Testis (tissue), 3 donors: ENCODE data around the gene VLDLR. TPM values are rescaled to one million over a fixed set of nuclear protein-coding genes. Genes with fewer than 3 reads are reported as not detected.

Experiments used
- DNase-seq: peaks from one replicate; pipeline ENCODE4 v3.0.0-alpha.2; 2019
- H3K27ac ChIP-seq, 2 donors: fragments of 200-600 bp; sonication (generic); one replicate each; pipeline ENCODE4 v1.5.1; 2019
- H3K27me3 ChIP-seq: fragments of 200-600 bp; sonication (generic); one replicate; pipeline ENCODE4 v1.5.1; 2019
- H3K36me3 ChIP-seq: fragments of 200-600 bp; sonication (generic); one replicate; pipeline ENCODE4 v1.5.1; 2017; ENCODE audit warnings: low read depth; ENCODE audit errors: missing control alignments
- H3K4me1 ChIP-seq: fragments of 200-600 bp; sonication (generic); one replicate; pipeline ENCODE4 v1.5.1; 2019
- H3K4me3 ChIP-seq, 2 donors: fragments of 200-600 bp; sonication (generic); one replicate each; pipeline ENCODE4 v1.5.1; 2017 to 2019
- H3K9me3 ChIP-seq: fragments of 200-600 bp; sonication (generic); one replicate; pipeline ENCODE4 v1.5.1; 2017
- POLR2A ChIP-seq: fragments of 450-650 bp; IDR thresholded peaks from one replicate; pipeline ENCODE4 v1.6.1; 2017; ENCODE audit warnings: antibody characterized with exemption, mild to moderate bottlenecking, moderate library complexity
- WGBS, 2 donors: methylation state at CpG; one replicate each; pipeline ENCODE4 v1.1.5; 2018; 5-methylcytosine and 5-hydroxymethylcytosine counted together
- intact Hi-C: fragments of 100-400 bp; cut with DNase I; formaldehyde crosslinking; loops from one replicate; pipeline ENCODE4 v1.15.1; 2023; ENCODE audit warnings: low total_unique reads
- polyA plus RNA-seq: library from polyadenylated mRNA; stranded (reverse); fragments of 350-450 nt; fragmentation: Illumina TruSeq; extraction: RNeasy Lipid Tissue Mini Kit (QIAGEN cat#74804); gene quantifications from one replicate; pipeline ENCODE4 v1.2.3, GENCODE V29; 2014; ENCODE audit warnings: low read depth, low replicate concordance; ENCODE audit not compliant: insufficient read depth
- total RNA-seq, 2 donors: library from RNA; depleted of rRNA; stranded (reverse); fragments of >200 nt; gene quantifications; one replicate each; pipeline ENCODE4 v1.2.3, GENCODE V29; 2016
- TF ChIP-seq, protein P1 (sequence below), 3 experiments: fragments of 450-650 bp in 2 of 3; fragments of 200-600 bp in 1 of 3; sonication (generic) in 1 of 3; IDR thresholded peaks; one replicate each; pipeline ENCODE4 v1.5.1; 2016 to 2019; ENCODE audit warnings: antibody characterized with exemption in 3 of 3, mild to moderate bottlenecking in 2 of 3, moderate library complexity in 1 of 3

Gene VLDLR
- total and polyA plus RNA-seq, 3 donors from 2014 or later: 15.6 to 30.0 (median 17.4) TPM

DNA sequence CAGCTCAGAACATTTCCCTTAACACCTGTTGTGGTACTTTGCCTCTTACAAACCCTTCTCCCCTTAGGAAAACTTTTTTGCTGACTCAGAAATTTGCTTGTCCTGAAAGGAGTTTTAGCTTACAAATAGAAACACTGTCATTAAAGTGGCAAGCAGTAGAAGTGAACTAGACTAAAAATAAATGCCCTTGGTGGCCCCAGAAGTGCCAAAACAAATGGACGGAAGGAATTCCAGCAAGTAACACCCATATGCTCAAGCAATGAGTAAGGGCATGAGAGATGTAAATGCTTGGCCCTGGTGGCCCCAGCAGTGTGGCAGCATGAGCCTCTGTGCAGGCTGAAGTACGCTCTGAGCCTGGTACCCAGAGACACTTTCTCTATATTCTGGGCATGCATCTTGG, 8.6 kb downstream of the VLDLR start:
- no peak for DNase-seq
- H3K4me1 ChIP-seq: peaks cover 3% of the 10 kb centered on the region
- H3K4me3 ChIP-seq: no peak overlapping the region
- H3K27me3 ChIP-seq: no peaks in the 10 kb centered on the region
- no peak for TF ChIP-seq POLR2A
- TF ChIP-seq, protein P1, sequence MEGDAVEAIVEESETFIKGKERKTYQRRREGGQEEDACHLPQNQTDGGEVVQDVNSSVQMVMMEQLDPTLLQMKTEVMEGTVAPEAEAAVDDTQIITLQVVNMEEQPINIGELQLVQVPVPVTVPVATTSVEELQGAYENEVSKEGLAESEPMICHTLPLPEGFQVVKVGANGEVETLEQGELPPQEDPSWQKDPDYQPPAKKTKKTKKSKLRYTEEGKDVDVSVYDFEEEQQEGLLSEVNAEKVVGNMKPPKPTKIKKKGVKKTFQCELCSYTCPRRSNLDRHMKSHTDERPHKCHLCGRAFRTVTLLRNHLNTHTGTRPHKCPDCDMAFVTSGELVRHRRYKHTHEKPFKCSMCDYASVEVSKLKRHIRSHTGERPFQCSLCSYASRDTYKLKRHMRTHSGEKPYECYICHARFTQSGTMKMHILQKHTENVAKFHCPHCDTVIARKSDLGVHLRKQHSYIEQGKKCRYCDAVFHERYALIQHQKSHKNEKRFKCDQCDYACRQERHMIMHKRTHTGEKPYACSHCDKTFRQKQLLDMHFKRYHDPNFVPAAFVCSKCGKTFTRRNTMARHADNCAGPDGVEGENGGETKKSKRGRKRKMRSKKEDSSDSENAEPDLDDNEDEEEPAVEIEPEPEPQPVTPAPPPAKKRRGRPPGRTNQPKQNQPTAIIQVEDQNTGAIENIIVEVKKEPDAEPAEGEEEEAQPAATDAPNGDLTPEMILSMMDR (IDR thresholded peaks at IDR 0.05): no peak
- WGBS, 2 donors: 65 to 71% methylated on average over 2 of the region's 2 CpGs
- no peak overlapping the region for H3K27ac ChIP-seq
- H3K9me3 ChIP-seq: no peaks in the 10 kb centered on the region
- intact Hi-C loops: no loop called here
- H3K36me3 ChIP-seq: no peaks in the 10 kb centered on the region

DNA sequence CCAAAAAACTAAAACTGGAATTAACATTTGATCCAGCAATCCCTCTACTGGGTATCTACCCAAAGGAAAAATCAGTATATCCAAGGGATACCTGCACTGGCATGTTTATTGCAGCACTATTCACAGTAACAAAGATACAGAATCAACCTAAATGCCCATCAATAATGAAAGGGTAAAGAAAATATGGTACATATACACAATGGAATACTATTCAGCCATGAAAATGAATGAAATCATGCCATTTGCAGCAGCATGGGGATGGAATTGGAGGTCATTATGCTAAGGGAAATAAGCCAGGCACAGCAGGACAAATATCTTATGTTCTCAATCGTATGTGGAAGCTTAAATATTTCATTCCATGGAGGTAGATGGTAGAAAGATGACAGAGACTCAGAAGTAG, 9.7 kb downstream of the VLDLR start:
- intact Hi-C loops: no loop called here
- H3K27ac ChIP-seq: no peak overlapping the region
- 89 to 94% methylated on average over 1 of the region's 1 CpG for WGBS, 2 donors

DNA sequence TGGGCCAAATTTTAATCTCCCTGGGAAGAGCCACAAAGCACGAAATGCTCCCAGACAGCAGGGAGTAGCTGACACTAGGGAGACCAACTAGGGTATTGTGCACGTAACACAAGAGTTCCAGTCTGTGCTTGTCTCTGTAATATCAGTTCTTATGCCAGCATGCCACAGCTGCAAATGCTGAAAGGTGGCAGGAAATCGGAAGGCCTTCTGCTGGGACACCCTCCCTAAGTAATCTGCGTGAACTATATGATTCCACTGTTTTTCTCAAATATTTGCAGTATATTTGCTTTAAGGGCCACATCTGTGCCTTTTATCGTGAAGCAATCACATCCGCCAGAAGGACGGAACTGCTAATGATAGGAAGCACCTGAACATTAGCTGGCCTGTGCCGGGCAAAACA, 12.6 kb downstream of the VLDLR start:
- no peak for DNase-seq
- H3K4me1 ChIP-seq: peaks cover 3% of the 10 kb centered on the region
- no peak overlapping the region for H3K4me3 ChIP-seq
- no peaks in the 10 kb centered on the region for H3K27me3 ChIP-seq
- intact Hi-C loops: no loop called here
- WGBS, 2 donors: 67 to 76% methylated on average over 8 of the region's 8 CpGs
- H3K9me3 ChIP-seq: no peaks in the 10 kb centered on the region
- TF ChIP-seq, protein P1 (IDR thresholded peaks at IDR 0.05): no peak
- no peak for TF ChIP-seq POLR2A
- H3K27ac ChIP-seq: no peak overlapping the region
- no peaks in the 10 kb centered on the region for H3K36me3 ChIP-seq

More for the DNA sequence above, 9.7 kb downstream of the VLDLR start:
- Histone ChIP-seq H3K4me1 (peaks cover 3% of the 10 kb centered on the region), H3K27me3 (no peaks in the 10 kb centered on the region), H3K4me3 (no peak overlapping the region), H3K9me3 (no peaks in the 10 kb centered on the region), H3K36me3 (no peaks in the 10 kb centered on the region)
- DNase-seq: no peak
- TF ChIP-seq, protein P1 (IDR thresholded peaks at IDR 0.05): no peak
- TF ChIP-seq POLR2A: no peak

DNA sequence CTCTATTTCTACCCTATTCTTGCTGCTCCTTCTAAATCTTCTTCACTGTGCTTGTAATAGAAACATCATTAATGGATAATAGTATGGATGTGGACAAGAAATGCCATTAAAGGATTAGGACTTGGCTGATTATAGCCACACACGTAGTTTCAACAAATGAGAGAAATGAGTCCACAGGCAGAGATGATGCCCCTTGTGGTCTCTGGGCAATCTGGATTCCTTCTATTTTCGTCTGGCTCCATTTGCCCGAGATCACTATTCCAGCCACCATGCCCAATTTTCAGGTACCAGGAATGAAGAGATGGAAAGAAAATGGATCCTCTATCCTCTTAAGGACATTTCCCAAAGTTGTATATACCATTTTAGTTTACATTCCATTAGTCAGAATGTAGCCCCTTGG, 13.2 kb downstream of the VLDLR start:
- Histone ChIP-seq H3K27ac (no peak overlapping the region), H3K9me3 (no peaks in the 10 kb centered on the region), H3K36me3 (no peaks in the 10 kb centered on the region), H3K4me1 (peaks cover 3% of the 10 kb centered on the region), H3K27me3 (no peaks in the 10 kb centered on the region), H3K4me3 (no peak overlapping the region)
- WGBS, 2 donors: 92 to 99% methylated on average over 3 of the region's 3 CpGs
- TF ChIP-seq POLR2A: no peak
- TF ChIP-seq, protein P1 (IDR thresholded peaks at IDR 0.05): no peak
- intact Hi-C loops: no loop called here
- DNase-seq: no peak

DNA sequence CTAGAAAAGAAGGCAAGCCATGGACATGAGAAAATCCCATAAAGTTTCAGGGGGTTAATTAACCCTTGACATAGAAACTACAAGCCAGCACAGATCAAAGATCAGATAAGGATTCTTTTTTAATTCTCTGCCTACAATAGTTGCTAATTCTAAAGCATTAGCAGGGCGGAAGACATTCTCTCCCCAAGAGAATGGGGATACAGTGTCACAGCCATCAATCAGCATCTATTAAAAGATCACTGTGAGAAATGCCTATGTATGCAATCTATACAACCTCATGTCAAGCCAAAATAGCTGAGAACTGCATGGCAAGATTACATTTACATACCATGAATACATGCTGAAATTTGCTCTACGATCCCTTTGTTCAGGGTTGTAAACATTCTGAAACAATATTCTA, 14.3 kb downstream of the VLDLR start:
- WGBS, 2 donors: 90 to 94% methylated on average over 2 of the region's 2 CpGs

More for the DNA sequence above, 14.3 kb downstream of the VLDLR start:
- no peaks in the 10 kb centered on the region for H3K4me1 ChIP-seq
- H3K4me3 ChIP-seq: no peak overlapping the region
- no peak for DNase-seq
- no peaks in the 10 kb centered on the region for H3K36me3 ChIP-seq
- intact Hi-C loops: no loop called here
- no peak for TF ChIP-seq POLR2A
- TF ChIP-seq, protein P1 (IDR thresholded peaks at IDR 0.05): no peak
- no peaks in the 10 kb centered on the region for H3K27me3 ChIP-seq
- H3K27ac ChIP-seq: no peak overlapping the region
- H3K9me3 ChIP-seq: no peaks in the 10 kb centered on the region
